HG03558 (cell line): ENCODE data around the gene HYAL1.
"Not testable (repeated sequence)": the region's sequence is repeated elsewhere in the genome, so short reads cannot be mapped to it uniquely, and the experiment has no call there.

Experiments
- ATAC-seq: cut with Tn5 transposase; IDR thresholded peaks from one replicate; pipeline ENCODE4 v1.9.1; 2021; ENCODE audit warnings: moderate number of reproducible peaks; ENCODE audit not compliant: unreplicated experiment; ENCODE audit errors: extremely low read depth

HYAL1 gene

DNA sequence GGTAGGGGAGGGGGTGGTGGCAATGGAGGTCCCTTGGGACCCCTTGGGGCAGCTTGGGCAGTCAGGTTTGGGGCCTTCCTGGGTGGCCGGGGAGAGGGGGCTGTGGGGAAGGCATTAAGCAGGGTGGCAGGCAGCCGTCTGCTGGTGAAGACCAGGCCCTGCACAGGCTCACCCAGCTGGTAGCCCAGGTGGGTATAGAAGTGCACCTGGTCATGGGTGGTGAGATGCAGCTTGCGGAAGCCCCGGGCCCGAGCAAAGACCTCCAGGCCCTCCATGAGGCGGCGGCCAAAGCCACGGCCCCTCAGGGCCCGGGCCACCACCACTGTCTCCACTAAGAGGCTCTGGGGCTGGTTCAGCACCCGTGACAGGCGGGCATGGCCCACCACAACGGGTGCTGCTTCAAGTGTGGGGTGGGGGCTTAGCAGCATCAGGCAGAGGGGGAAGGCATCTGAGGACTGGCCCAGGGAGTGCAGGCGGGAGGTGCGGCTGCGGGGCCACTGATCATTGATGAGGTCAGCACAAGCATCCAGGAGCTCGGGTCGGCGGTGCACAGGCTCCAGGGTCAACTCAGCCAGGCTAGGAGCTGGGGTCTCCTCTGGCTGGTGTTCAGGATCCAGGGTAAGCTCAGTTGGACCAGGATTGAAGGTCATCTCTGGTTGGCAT is 6.5 kb downstream of the HYAL1 start:
- no peak for ATAC-seq

DNA sequence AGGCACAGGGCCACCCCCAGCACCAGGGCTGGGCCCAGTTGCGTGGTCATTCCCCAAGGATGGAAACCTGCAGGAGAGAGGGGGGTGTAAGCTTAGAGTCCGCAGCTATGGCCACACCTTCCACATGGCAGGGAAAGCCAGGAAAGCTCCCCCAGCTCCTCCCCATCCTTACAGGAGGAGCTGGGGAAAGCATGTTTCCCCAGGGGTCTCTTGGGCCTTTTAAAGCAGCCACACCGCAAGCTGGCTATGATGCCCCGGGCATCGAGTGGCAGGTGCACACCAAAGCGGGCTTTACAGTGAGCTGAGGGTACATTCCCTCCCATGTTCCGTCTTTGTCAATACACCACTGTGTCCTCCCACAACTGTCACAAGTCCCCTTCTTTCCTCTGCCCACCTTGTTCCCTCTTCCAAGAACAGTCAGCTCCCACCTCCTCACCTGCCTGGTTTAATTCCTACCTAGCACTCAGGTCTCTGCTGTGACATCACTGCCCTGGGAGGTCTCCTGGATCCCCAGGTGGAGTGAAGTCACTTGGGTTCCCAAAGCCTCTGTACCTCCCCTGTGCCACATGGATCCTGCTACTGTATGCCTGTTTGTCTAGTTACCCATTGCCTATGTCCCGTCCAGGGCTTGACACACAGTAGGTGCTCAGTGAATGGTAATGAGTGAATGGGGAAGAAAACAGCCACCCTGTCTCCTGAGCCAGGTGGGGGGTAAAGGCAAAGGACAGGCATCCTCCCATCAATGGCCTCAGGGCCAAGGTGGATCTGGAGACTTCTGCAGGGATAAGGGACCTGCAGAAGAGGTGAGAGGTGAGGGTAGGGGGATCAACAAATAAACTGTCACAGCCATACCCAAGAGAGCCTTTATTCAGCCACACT is 7.6 kb downstream of the HYAL1 start:
- no peak for ATAC-seq

- no peak for ATAC-seq
Measured at GRCh38 chr3:50294492-50295403, 8.6 kb downstream of the HYAL1 start.

- ATAC-seq = no peak
Measured at GRCh38 chr3:50294089-50294488, 9.3 kb downstream of the HYAL1 start.

DNA sequence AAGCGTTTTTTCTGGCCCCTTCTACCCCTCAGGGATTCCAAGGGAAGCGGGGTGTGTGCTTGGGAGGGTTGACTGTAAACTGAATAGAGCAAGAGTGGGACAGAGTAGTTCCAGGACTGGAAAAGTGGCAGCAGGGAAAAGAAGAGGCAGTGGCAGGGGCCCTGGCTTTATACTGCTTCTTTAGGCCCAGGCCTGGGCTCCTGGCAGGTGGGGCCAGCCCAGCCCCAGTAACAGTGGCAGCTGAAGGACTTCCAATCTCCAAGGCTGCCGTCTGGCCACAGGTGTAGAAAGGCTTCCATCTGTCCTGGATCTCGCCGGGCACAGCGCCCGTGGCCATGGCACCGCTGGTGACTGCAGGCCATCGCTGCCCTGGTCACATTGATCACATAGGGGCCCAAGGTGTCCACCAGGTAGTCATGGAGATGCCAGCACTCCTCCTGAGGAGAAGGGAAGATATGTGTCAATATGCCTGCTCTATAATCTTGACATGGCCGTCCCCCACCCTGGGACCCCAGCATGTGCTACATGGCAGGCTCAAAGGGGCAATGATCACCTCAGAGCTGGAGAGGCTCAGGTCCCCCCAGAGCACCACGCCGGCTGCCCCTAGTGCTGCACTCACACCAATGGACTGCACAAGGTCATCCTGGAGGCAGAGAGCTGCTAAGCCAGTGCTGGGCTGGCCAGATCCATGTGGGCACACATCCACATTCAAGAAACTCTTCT is 10.1 kb downstream of the HYAL1 start:
- no peak for ATAC-seq

GRCh38 chr3:50292159-50293078 is 11.0 kb downstream of the HYAL1 start, which contains the start of gene IFRD2:
Gene IFRD2 (minus strand): TSS chr3:50292429. CDS start chr3:50292274, 155 bp downstream.
- ATAC-seq = peak; percentile 89

- no peak for ATAC-seq
Measured at GRCh38 chr3:50290161-50290641, 13.2 kb downstream of the HYAL1 start.

GRCh38 chr3:50289130-50289529 is 14.2 kb downstream of the HYAL1 start:
- no peak for ATAC-seq

- ATAC-seq = no peak
Measured at GRCh38 chr3:50288387-50289007, 14.9 kb downstream of the HYAL1 start.

DNA sequence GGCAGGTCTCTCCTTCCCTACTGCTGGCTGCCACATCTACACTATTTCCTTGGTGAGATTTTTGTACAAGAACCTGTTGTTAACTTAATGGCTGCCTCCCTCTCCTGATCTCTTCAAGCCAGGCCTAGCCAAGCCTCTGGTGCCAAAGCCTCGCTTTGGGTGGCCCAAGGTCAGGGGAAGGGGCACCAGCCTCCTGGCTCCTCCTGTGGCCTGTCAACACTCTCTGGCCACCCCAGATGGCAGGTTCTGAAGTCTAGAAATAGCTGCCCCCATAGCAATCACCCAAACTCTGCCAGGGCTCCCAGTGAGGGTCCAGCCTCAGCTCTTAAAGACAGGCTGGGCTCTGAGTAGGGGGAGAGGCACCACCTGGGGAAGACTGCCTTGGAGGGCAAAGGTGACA is 16.1 kb downstream of the HYAL1 start:
- no peak for ATAC-seq

- ATAC-seq = no peak
Measured at GRCh38 chr3:50286322-50287227, 16.8 kb downstream of the HYAL1 start.

- ATAC-seq = not testable (repeated sequence)
Measured at GRCh38 chr3:50284121-50284520, 19.3 kb downstream of the HYAL1 start.

DNA sequence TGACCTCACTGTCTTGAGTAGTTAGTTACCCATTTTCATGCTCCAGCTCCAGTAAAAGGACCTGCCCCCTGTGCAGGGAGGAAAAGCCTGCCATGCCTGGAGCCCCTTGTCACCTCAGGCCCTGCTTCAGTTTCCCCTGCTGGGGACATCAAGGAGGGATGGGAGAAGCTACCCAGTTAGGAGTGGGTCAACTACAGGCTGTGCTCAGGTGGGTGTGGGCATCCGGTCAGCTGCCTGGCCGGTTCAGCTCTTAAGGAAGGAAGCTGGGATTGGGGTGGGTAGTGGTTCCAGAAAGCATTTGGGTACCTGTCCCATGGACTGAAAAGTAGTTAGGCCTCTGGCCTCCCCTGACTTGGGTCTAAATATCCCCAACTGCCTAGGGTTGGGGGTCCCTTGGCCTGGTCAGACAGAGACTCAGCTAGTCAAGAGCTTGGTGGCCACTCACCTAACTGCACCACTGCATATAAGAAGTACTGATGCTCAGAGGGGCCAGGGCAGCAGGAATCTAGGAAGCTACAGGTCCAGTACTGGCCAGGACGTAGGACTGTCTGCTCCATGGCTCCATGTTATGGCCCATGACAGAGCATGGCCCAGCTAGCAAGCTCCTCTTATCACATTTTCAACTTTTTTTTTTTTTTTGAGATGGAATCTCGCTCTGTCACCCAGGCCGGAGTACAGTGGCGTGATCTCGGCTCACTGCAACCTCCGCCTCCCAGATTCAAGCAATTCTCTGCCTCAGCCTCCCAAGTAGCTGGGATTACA is 23.9 kb downstream of the HYAL1 start:
- ATAC-seq = no peak

DNA sequence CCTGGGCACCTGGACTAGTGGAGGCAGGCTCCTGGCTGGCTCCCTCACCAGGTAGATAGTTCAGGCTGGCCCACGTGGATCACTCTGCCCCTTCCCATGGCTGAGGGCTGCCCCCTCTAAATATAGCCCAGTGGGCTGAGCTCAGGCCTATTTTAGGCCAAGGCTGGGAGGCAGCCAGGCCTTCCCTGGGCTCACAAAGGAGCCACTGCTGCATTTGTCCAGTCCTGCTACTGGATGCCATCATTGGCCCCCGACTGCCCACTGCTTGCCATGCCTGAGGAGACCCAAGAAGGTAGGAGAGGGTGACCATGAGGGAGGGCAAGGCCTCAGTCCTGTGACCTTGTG is 24.5 kb downstream of the HYAL1 start, which contains the start of gene LSMEM2:
LSMEM2 (plus strand) TSS at position 208 of the 345 bp plus-strand sequence; CDS start at position 235, 27 bp downstream.
- ATAC-seq = no peak

- ATAC-seq = no peak
Measured at GRCh38 chr3:50278123-50278879, 25.1 kb downstream of the HYAL1 start.

DNA sequence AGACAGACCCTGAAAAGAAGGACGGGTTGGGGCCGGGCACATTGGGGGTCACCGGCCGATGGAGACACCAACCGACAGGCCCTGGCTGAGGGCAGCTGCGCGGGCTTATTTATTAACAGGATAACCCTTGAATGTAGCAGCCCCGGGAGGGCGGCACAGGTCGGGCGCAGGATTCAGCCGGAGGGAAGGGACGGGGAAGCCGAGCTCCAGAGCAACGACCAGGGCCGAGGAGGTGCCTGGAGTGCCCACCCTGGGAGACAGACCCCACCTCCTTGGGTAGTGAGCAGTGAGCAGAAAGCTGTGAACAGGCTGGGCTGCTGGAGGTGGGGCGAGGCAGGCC is 26.6 kb downstream of the HYAL1 start:
- no peak for ATAC-seq
